ENCODE results near the gene PSMD10.

GRCh38 chrX:108132876-108133275 lies 41.5 kb upstream of the PSMD10 start:
- TF ChIP-seq, protein P1, sequence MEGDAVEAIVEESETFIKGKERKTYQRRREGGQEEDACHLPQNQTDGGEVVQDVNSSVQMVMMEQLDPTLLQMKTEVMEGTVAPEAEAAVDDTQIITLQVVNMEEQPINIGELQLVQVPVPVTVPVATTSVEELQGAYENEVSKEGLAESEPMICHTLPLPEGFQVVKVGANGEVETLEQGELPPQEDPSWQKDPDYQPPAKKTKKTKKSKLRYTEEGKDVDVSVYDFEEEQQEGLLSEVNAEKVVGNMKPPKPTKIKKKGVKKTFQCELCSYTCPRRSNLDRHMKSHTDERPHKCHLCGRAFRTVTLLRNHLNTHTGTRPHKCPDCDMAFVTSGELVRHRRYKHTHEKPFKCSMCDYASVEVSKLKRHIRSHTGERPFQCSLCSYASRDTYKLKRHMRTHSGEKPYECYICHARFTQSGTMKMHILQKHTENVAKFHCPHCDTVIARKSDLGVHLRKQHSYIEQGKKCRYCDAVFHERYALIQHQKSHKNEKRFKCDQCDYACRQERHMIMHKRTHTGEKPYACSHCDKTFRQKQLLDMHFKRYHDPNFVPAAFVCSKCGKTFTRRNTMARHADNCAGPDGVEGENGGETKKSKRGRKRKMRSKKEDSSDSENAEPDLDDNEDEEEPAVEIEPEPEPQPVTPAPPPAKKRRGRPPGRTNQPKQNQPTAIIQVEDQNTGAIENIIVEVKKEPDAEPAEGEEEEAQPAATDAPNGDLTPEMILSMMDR (IDR thresholded peaks at IDR 0.05): no peak
- TF ChIP-seq POLR2AphosphoS5 (IDR thresholded peaks at IDR 0.05): no peak

All from upper lobe of left lung (tissue), 4 donors.